Motor neuron (in vitro differentiated cells): ENCODE results near the gene SNAPC3. TPM values are rescaled to one million over a fixed set of nuclear protein-coding genes. Genes with fewer than 3 reads are reported as not detected.

Experiments used
- ATAC-seq, 8 experiments: fragments of 200-7000 bp; cut with Tn5 transposase; replicated peaks in 6 of 8; 2 replicates each; pipeline ENCODE4 v1.8.0; 2021; ENCODE audit warnings: mild to moderate bottlenecking in 8 of 8, moderate library complexity in 8 of 8
- H3K27ac ChIP-seq, 2 donors: fragments of 250-450 bp; sonication (Bioruptor Pico); 2 replicates each; pipeline ENCODE4 v1.9.0; 2021; ENCODE audit warnings: antibody characterized with exemption in 2 of 2, mild to moderate bottlenecking in 2 of 2, moderate library complexity in 1 of 2
- H3K4me1 ChIP-seq, 2 donors: fragments of 250-450 bp; sonication (Bioruptor Pico); replicated peaks in 1 of 2; 2 replicates each; pipeline ENCODE4 v1.6.1; 2021; ENCODE audit warnings: antibody characterized with exemption in 2 of 2, mild to moderate bottlenecking in 2 of 2, moderate library complexity in 1 of 2
- H3K4me3 ChIP-seq, 5 donors: fragments of 250-450 bp; sonication (Bioruptor Pico); 2 replicates each; pipeline ENCODE4 v1.9.0; 2021; ENCODE audit warnings: antibody characterized with exemption in 5 of 5, mild to moderate bottlenecking in 5 of 5, moderate library complexity in 4 of 5
- WGBS, 10 experiments: fragments of 450-650 bp; shearing (Covaris generic); methylation state at CpG; one replicate each; pipeline ENCODE4 v1.0.0; 2022; 5-methylcytosine and 5-hydroxymethylcytosine counted together
- in situ Hi-C, 9 experiments: fragments of 400-800 bp; cut with MboI; loops; one replicate each; pipeline ENCODE4 v1.15.0; 2021; ENCODE audit warnings: low sequenced_read_pairs in 9 of 9, low pct_unique_long_range_greater_than_20kb in 2 of 9; ENCODE audit not compliant: unreplicated experiment in 9 of 9
- total RNA-seq, 8 experiments: library from RNA; unstranded; fragments of 300-600 nt; gene quantifications; 2 replicates each; pipeline versions ENCODE4 v1.2.3 to v1.2.4, GENCODE V29; 2022

SNAPC3 gene
- total RNA-seq, 8 experiments from 2014 or later = 33.2 to 45.5 (median 40.2) TPM

DNA sequence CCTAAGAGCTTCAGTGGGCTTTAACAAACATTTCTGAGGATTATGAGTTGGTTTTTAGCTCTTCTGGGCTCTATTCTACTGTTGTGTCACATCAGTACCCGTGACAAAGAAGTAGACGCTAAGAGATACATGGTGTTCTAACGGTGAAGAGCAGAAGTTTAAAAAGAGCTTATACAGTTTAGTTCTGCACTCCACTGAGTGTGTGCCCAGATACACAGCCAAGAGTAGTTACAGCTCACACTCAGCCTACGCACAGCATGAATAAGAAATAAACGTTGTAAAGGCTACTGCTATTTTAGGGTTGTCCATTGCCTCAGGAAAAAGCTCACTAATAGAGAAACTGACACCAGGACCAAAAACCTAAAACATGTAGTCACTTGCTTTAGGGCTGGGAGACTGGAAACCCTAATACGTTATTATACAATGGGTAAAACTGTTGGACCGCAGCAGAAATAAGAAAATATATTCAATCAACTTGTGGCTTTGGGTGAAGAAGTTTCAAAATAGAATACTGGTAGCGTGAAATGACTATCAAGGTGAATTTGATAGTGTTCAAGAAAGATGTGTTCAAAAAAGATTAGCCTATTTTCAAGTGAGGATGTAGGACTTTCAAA is 53.4 kb downstream of the SNAPC3 start:
- Histone ChIP-seq H3K27ac (no peak overlapping the region), H3K4me1 (no peaks in the 10 kb centered on the region), H3K4me3 (no peak overlapping the region)
- WGBS, 10 experiments = 82 to 100% (median 94%) methylated on average over 3 to 8 of the region's 8 CpGs
- no peak for ATAC-seq
- in situ Hi-C loops = no loop called here

- WGBS, 10 experiments = 50 to 100% (median 89%) methylated on average over 1 of the region's 1 CpG; no CpG with 5 or more reads in 1 of the 10 experiments
These were observed 57.4 kb downstream of the SNAPC3 start for GRCh38 chr9:15480028-15480427.

DNA sequence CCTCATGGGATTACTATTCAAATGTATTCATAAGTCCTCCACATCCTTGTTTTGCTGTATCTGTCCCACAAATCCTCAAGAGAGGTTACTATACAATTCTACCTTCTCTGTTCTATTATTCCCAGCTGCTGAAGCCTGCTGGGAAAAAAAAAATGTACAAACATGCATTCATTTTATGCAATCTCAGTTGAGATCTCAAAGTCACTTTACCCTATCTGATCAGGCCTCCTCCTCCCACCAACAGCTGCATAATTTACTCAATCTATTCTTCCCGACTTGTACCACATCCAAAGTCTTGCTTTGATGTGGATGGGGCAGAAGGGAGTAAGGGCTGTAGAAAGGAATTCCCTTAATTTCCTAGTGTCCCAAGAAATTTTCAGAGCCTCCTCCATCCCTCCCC is 59.5 kb downstream of the SNAPC3 start:
- Histone ChIP-seq H3K27ac (no peak overlapping the region), H3K4me1 (no peaks in the 10 kb centered on the region), H3K4me3 (no peak overlapping the region)
- ATAC-seq = peak in 3 of 8 experiments; percentile 22 to 57 (median 57)
- in situ Hi-C loops = no loop called here
- 0 to 67% (median 23%) methylated on average over 1 of the region's 1 CpG; no CpG with 5 or more reads in 4 of the 10 experiments for WGBS, 10 experiments

More at GRCh38 chr9:15480028-15480427, 57.4 kb downstream of the SNAPC3 start:
- ATAC-seq = no peak
- Histone ChIP-seq H3K4me1 (no peaks in the 10 kb centered on the region), H3K27ac (no peak overlapping the region), H3K4me3 (no peak overlapping the region)
- in situ Hi-C loops = no loop called here

DNA sequence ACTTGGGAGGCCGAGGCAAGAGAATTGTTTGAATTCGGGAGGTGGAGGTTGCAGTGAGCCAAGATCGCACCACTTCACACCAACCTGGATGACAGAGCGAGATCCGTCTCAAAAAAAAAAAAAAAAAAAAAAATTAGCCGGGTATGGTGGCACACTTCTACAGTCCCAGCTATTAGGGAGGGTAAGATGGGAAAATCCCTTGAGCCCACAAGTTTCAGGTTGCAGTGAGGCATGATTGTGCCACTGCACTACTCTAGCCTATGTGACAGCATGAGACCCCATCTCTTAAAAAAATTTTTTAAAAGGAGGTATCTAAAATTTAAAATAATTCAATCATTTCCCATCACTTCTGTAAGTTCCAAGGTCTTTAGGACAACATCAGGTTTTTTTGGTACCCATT is 62.1 kb downstream of the SNAPC3 start:
- 73 to 100% (median 100%) methylated on average over 1 to 4 of the region's 6 CpGs; no CpG with 5 or more reads in 2 of the 10 experiments for WGBS, 10 experiments
- Histone ChIP-seq H3K4me1 (no peaks in the 10 kb centered on the region), H3K4me3 (no peak overlapping the region), H3K27ac (no peak overlapping the region)
- no peak for ATAC-seq
- in situ Hi-C loops = no loop called here

- no peak overlapping the region for H3K27ac ChIP-seq
- no peaks in the 10 kb centered on the region for H3K4me1 ChIP-seq
- no peak overlapping the region for H3K4me3 ChIP-seq
- in situ Hi-C loops = no loop called here
- WGBS, 10 experiments = 6 to 96% (median 61%) methylated on average over 1 to 2 of the region's 2 CpGs
- peak in 3 of 8 experiments; percentile 74 to 83 (median 81) for ATAC-seq
These were observed 63.4 kb downstream of the SNAPC3 start for GRCh38 chr9:15485836-15486666.

GRCh38 chr9:15491950-15492349 is 69.3 kb downstream of the SNAPC3 start:
- ATAC-seq = no peak
- Histone ChIP-seq H3K4me3 (no peak overlapping the region), H3K4me1 (no peaks in the 10 kb centered on the region), H3K27ac (no peak overlapping the region)
- WGBS, 10 experiments = 100% methylated on average over 1 of the region's 1 CpG; no CpG with 5 or more reads in 6 of the 10 experiments
- in situ Hi-C loops = no loop called here

- Histone ChIP-seq H3K4me3 (no peak overlapping the region), H3K4me1 (no peaks in the 10 kb centered on the region), H3K27ac (no peak overlapping the region)
- ATAC-seq = no peak
- in situ Hi-C loops = no loop called here
- 89 to 100% (median 96%) methylated on average over 1 to 12 of the region's 13 CpGs; no CpG with 5 or more reads in 1 of the 10 experiments for WGBS, 10 experiments
These were observed 69.9 kb downstream of the SNAPC3 start for GRCh38 chr9:15492485-15493150.

DNA sequence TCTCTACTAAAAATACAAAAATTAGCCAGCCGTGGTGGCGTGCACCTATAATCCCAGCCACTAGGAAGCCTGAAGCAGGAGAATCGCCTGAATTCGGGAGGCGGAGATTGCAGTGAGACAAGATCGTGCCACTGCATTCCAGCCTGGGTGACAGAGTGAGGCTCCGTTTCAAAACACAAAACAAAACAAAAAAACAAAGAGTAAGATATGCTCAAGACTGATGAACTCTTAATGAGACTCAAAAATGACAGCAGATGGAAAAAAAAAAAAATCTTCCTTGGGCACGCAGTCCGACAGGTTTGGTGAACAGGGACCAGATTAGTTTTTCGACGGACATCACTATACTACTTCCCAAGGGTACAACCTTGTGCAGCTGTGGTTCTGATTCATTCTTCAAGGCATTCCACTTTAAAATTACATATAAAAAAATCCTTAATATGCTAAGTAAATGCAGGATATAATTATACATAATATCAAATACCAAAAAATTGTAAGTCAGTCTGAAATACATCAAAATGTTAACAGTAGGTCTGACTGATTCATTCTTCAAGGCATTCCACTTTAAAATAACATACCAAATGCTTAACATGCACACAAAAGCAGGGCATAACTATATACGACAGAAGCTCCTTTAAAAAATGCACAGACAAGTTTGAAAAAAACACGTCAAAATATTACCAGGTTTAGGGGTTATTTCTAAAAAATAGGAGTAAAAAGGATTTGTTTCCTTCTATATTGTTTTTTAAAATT is 75.7 kb downstream of the SNAPC3 start:
- WGBS, 10 experiments = 57 to 99% (median 96%) methylated on average over 1 to 11 of the region's 13 CpGs; no CpG with 5 or more reads in 1 of the 10 experiments
- no peak overlapping the region for H3K27ac ChIP-seq
- in situ Hi-C loops = no loop called here
- H3K4me3 ChIP-seq = no peak overlapping the region
- H3K4me1 ChIP-seq = no peaks in the 10 kb centered on the region
- ATAC-seq = no peak

GRCh38 chr9:15499139-15499538 is 76.5 kb downstream of the SNAPC3 start:
- Histone ChIP-seq H3K27ac (no peak overlapping the region), H3K4me1 (no peaks in the 10 kb centered on the region)
- ATAC-seq = peak in 1 of 8 experiments; percentile 68

DNA sequence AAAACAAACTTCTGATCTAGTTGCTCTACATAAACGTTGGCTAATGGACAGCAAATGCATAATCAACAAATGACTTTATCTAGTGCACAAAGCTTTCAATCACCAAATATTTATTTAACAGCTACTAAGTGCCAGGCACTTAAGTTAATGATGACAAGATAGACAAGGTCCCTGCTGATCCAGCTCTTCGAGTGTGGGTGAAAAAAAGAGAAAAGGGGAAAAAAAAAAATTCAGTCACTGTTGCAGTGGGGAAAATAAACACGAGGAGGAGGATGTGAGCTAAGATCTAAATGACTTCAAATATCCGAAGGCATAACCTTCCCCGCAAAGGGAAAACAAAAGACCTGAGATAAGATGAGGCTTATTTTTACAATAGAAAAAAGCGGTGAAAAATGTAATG is 78.5 kb downstream of the SNAPC3 start:
- WGBS, 10 experiments = 68 to 94% (median 84%) methylated on average over 3 to 6 of the region's 6 CpGs
- Histone ChIP-seq H3K4me1 (no peaks in the 10 kb centered on the region), H3K27ac (no peak overlapping the region), H3K4me3 (no peak overlapping the region)
- ATAC-seq = no peak
- in situ Hi-C loops = no loop called here

More at GRCh38 chr9:15499139-15499538, 76.5 kb downstream of the SNAPC3 start:
- no peak overlapping the region for H3K4me3 ChIP-seq
- 43 to 100% (median 76%) methylated on average over 1 to 2 of the region's 2 CpGs; no CpG with 5 or more reads in 2 of the 10 experiments for WGBS, 10 experiments
- in situ Hi-C loops = no loop called here

GRCh38 chr9:15501803-15502202 is 79.1 kb downstream of the SNAPC3 start:
- in situ Hi-C loops = no loop called here
- H3K27ac ChIP-seq = no peak overlapping the region
- no peaks in the 10 kb centered on the region for H3K4me1 ChIP-seq
- ATAC-seq = no peak
- H3K4me3 ChIP-seq = no peak overlapping the region
- 84 to 100% (median 100%) methylated on average over 1 to 4 of the region's 5 CpGs; no CpG with 5 or more reads in 4 of the 10 experiments for WGBS, 10 experiments

- ATAC-seq = no peak
- Histone ChIP-seq H3K27ac (no peak overlapping the region), H3K4me1 (peaks cover 4 to 11% of the 10 kb centered on the region in 2 donors), H3K4me3 (no peak overlapping the region)
- 60 to 100% (median 100%) methylated on average over 1 to 3 of the region's 3 CpGs; no CpG with 5 or more reads in 2 of the 10 experiments for WGBS, 10 experiments
- in situ Hi-C loops = no loop called here
These were observed 83.2 kb downstream of the SNAPC3 start for GRCh38 chr9:15505921-15506320.
